Right ventricle myocardium inferior (tissue), 1 donor: Measurements from ENCODE around the gene TCERG1L. TPM values are rescaled to one million over a fixed set of nuclear protein-coding genes. Genes with fewer than 3 reads are reported as not detected.

Source experiments
- ATAC-seq: fragments of 200-7000 bp; cut with Tn5 transposase; one replicate; pipeline ENCODE4 v1.9.1; 2020; ENCODE audit warnings: mild to moderate bottlenecking, moderate library complexity
- DNase-seq: peaks from one replicate; pipeline ENCODE4 v3.0.0; 2021; ENCODE audit errors: missing footprints
- intact Hi-C: fragments of 100-400 bp; cut with DNase I; formaldehyde crosslinking; loops from one replicate; pipeline ENCODE4 v1.11.0; 2022
- total RNA-seq: library from RNA; stranded (reverse); fragmentation: NEBNext Ultra II Directional; extraction: Animal tissue kit (Norgen Biotek cat#: 25700); gene quantifications from one replicate; pipeline ENCODE4 v1.2.1, GENCODE V29; 2021
- donor health status: DM: no; HTN: yes; CAD: no; lungs with severe emphysema.

The TCERG1L gene
- total RNA-seq, 1 donor from 2014 or later = not detected

DNA sequence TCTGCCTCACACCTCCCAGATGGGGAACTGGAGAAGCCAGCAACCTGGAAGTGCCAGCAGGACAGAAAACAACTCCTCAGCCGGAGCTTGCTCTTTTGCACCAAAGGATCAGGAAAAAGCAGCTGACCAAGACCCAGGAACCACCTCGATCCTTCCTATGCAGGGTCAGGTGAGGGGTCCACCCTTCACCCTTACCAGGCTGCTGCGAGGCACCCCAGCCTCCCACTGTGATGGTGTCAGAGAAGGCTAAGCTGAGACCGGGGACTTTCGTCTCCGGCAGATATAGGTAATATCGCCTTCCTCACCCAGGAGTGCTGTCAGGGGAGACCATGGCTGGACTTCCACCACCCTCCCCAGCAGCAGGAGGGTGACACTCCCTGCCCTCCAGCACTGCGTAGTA lies 254.7 kb downstream of the TCERG1L start:
- intact Hi-C loops = no loop called here
- ATAC-seq = no peak
- DNase-seq = peak; percentile 34

DNA sequence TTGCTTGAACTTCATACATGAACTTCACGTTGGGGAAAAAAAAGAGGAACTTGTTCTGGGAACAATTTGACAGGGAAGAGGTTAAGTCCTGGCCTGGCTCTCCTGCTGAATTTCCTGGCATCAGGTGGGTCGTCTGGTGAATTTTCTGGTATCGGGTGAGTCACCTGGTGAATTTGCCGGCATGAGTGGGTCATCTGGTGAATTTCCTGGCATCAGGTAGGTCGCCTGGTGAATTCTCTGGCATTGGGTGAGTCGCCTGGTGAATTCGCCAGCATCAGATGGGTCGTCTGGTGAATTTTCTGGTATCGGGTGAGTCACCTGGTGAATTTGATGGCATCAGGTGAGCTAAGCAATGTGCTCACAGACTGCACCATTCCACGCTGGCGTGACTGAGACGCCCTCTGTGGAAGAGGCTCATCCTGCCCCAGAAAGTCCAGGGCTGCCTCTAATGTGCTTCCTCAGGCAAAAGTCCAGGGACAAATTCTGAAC lies 255.4 kb downstream of the TCERG1L start:
- intact Hi-C loops = no loop called here
- peak; percentile 9 for DNase-seq
- no peak for ATAC-seq

DNA sequence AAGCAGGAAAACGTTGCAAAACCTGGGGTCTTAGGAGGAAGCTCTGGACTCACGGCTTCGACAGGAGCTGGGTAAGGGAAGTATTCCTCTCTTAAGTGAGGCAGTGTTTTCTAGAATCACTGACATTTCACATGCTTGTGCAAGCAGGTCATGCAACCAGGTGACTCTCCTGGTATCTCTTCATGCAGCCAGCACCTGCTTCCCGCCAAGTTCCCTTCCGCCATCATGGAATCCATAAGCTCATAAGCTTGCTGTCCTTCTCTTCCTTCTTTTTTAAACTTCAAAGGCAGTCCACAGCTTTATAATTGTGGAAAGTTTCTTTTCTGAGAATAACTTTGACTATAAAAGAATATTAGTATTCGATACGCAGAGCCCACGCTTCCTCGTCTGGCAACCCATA lies 256.1 kb downstream of the TCERG1L start:
- ATAC-seq = no peak
- no peak for DNase-seq
- intact Hi-C loops = no loop called here

DNA sequence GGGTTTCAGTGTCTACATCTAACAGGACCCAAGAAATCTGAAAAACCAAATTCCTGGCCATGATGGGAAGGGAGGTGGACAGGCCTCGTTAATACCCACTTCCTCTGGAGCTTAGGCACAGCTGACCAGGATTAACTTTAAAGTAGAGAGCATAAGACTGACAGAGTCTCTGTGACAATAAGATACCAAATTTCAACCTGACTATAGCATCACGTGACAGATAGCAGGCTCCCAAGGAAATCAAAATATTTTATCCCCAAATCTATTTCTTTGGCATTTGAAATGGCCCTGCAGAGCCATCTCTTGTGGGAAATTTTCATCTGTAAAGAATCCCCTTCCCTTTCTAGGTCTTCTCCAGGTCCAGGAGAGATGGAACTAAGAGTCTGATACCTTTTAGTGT lies 258.3 kb downstream of the TCERG1L start:
- ATAC-seq = no peak
- no peak for DNase-seq
- intact Hi-C loops = no loop called here

- no peak for DNase-seq
- ATAC-seq = no peak
Measured at GRCh38 chr10:131050162-131050766, 261.3 kb downstream of the TCERG1L start.

GRCh38 chr10:131049016-131049415 lies 262.5 kb downstream of the TCERG1L start:
- no peak for ATAC-seq
- no peak for DNase-seq
- intact Hi-C loops = no loop called here

More at GRCh38 chr10:131050162-131050766, 261.3 kb downstream of the TCERG1L start:
- intact Hi-C loops = no loop called here

- intact Hi-C loops = no loop called here
- no peak for ATAC-seq
- peak; percentile 11 for DNase-seq
Measured at GRCh38 chr10:131048606-131049005, 262.9 kb downstream of the TCERG1L start.

DNA sequence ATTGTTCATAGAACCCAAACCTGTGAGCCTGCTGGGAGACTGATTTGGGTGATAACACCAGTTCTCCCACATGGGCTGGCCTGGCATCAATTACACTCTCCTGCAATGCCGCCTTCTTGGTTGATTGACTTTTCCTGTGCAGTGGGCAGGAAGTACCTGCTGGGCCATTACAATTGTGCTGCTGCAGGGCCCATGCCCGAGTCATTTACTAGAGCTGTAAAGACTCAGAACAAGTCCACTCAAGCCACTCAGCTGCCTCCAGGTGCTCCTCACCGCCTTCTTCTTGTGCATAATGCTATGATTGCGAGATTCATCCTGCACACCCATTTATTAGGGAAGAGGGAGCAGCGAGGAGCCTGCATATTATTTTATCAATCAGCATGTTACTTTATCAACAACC lies 264.0 kb downstream of the TCERG1L start:
- no peak for DNase-seq
- ATAC-seq = no peak
- intact Hi-C loops = no loop called here

GRCh38 chr10:131046194-131046593 lies 265.3 kb downstream of the TCERG1L start:
- ATAC-seq (no peak), DNase-seq (no peak)
- intact Hi-C loops = no loop called here

GRCh38 chr10:131044379-131045111 lies 267.0 kb downstream of the TCERG1L start:
- intact Hi-C loops = no loop called here
- ATAC-seq = no peak
- no peak for DNase-seq

DNA sequence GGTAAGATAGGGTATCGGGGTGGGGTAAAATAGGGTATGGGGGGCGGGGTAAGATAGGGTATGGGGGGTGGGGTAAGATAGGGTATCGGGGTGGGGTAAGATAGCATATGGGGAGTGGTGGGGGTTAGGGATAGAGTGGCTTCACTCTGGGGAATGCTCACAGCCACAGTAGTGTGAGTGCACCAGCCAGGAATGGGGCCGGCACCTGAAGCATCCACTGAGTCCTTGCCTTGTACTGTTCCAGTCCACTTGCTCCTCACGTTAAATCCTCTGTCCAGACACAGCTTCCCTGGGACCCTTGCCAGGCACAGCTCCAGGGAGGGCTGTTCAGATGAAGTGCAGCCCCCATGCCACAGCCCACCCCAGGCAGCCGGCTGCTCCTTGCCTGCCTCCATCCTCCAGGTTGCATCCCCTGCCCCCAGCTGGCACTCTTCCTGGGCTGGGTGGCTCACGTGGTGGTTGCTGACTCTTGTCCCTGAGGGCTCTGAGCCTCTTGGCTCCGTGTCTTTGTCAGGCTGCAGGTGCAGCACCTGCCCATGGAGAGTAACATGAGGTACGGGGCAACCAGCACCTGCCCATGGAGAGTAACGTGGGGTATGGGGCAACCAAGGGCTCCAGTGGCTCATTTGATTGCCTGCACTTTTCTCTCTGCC lies 268.4 kb downstream of the TCERG1L start:
- DNase-seq (no peak), ATAC-seq (no peak)
- intact Hi-C loops = no loop called here
